GM18951 (cell line): Measurements from ENCODE around the gene SMR3B.

Source experiments
- POLR2A ChIP-seq: IDR thresholded peaks from 4 replicates; pipeline ENCODE4 v1.6.1; 2011; ENCODE audit warnings: mild to moderate bottlenecking; ENCODE audit not compliant: insufficient read length, insufficient read depth; ENCODE audit errors: extremely low read depth
- in situ Hi-C: fragments of 300-500 bp; cut with MboI; formaldehyde crosslinking; loops from one replicate; pipeline ENCODE4 v1.12.0; 2022; ENCODE audit warnings: low sequenced_read_pairs, mixed read lengths, inconsistent platforms; ENCODE audit not compliant: unreplicated experiment

SMR3B gene

DNA sequence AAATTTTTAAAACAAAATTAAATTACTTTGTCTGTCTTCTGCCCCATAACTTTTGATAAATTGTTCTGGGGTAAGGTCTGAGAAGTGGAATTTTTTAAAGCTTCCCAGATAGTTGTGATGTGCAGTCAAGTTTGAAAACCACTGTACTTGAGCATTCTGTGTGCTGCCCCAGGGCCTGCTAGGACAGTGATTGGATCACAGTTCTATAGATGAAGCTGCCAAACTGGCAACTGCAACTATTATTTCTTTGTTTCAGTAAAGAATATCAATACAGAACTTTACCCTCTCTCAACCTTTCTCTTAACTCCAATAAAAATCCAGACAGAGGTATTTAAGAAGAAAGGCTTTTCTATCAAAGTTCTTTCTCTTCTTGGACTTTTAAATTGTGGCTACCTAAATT is 14.6 kb downstream of the SMR3B start, which contains the start of gene OPRPN:
TSS of gene OPRPN (plus strand) at position 361 of the 400 bp plus-strand sequence. CDS start 1,346 bp downstream, outside the sequence.
- in situ Hi-C loops = no loop called here
- no peak for TF ChIP-seq POLR2A

DNA sequence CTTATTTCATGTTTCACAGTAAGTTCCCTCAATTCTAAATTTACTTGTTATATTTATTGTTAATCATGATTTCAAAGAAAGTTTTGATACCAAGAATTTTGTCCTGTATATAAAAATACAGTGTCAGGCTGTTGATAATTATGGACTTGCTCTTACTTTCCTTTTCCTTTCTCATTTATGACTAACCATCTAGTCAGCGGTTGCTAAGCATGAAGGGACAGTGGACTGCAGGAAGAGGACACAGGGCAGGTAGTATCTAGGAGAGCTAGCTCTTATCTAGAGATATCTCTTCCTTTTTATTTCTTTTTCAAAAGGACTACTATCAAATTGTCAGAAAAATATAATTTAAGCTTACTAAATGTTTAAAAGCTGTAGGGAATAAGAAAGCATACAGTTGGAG is 16.4 kb downstream of the SMR3B start:
- in situ Hi-C loops = no loop called here

DNA sequence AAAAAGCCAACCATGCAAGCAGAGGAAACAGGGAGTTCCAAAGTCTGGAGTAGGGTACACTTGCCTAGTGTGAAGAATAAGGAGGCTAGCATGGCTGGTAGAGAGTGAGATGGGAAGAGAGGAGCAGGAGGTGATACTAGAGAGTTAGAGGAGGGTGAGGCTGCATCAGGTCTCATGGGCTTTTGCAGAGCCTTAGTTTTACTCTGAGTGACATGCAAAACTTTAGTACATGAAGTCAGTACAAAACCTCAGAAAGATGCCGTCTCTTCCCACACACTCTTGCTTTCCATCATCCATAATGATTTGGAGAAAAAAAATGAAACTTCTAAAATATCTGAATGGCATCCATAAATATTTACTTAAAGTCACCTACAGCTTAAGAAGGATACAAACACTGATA is 19.8 kb downstream of the SMR3B start:
- in situ Hi-C loops = no loop called here
- TF ChIP-seq POLR2A = no peak

More for the DNA sequence above, 16.4 kb downstream of the SMR3B start:
- TF ChIP-seq POLR2A = no peak

DNA sequence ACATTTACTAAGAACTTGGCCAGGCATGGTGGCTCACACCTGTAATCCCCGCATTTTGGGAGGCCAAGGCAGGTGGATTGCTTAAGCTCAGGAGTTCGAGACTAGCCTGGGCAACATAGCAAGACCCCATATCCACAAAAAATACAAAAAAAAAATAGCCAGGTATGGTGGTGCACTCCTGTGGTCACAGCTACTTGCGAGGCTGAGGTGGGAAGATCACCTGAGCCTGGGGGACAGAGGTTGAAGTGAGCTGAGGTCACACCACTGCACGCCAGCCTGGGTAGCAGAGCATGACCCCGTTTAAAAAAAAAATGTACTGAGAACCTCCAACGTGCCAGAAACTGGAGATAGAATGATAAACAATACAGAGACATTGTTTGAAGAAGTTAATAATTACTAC is 22.8 kb downstream of the SMR3B start:
- in situ Hi-C loops = no loop called here
- no peak for TF ChIP-seq POLR2A

DNA sequence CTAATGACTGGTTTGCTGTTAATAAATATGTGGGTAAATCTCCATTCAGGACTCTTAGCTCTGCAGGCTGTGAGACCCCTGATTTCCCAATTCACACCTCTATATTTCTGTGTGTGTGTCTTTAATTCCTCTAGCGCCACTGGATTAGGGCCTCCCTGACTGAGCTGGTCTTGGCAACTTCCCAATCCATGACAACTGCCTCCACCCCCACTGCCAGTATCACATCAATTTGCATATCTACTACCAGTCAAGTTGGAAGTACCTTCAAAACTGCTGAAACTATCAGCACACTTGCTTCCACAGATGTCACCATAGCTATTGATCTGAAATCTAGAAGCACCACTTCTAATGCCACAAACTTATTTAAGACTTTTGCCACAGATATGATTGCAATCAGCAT is 42.4 kb downstream of the SMR3B start:
- no peak for TF ChIP-seq POLR2A
- in situ Hi-C loops = no loop called here

DNA sequence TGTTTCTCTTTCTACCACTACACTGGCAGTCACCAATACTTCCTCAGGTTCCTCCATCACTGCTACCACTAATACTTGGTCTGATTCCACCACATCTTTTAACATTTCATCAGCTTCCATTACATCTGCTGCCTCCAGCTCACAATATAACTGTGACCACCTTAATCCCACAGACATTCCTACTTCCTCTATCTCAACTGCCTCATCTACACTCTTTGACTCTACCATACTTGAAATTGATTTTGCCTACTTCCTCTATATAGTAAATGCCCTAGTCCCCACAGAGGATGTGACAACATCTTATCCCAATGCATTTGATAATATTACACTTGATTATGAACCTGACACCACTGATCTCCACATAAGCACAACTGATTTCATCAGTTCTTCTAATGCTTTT is 43.9 kb downstream of the SMR3B start:
- in situ Hi-C loops = no loop called here
- TF ChIP-seq POLR2A = no peak

- TF ChIP-seq POLR2A = no peak
Measured at GRCh38 chr4:70437197-70437596, 54.3 kb downstream of the SMR3B start.

More at GRCh38 chr4:70437197-70437596, 54.3 kb downstream of the SMR3B start:
- in situ Hi-C loops = no loop called here
